GM18861 (cell line): Measurements from ENCODE around the gene ZNF117.
"Not testable (repeated sequence)": the region's sequence is repeated elsewhere in the genome, so short reads cannot be mapped to it uniquely, and the experiment has no call there.

ENCODE experiments used
- ATAC-seq: cut with Tn5 transposase; IDR thresholded peaks from one replicate; pipeline ENCODE4 v1.9.1; 2021; ENCODE audit not compliant: unreplicated experiment

The ZNF117 gene

GRCh38 chr7:64997164-64997908 lies 6.5 kb upstream of the ZNF117 start:
- no peak for ATAC-seq

GRCh38 chr7:64996305-64996704 lies 5.5 kb upstream of the ZNF117 start:
- ATAC-seq = no peak

- ATAC-seq = no peak
Measured at GRCh38 chr7:64993901-64994300, 3.1 kb upstream of the ZNF117 start.

- ATAC-seq = no peak
Measured at GRCh38 chr7:64992971-64993370, 2.1 kb upstream of the ZNF117 start.

- ATAC-seq = no peak
Measured at GRCh38 chr7:64990216-64990615, 620 bp downstream of the ZNF117 start.

- ATAC-seq = no peak
Measured at GRCh38 chr7:64978497-64979203, 12.2 kb downstream of the ZNF117 start.

- no peak for ATAC-seq
Measured at GRCh38 chr7:64965594-64965993, 25.2 kb downstream of the ZNF117 start.

GRCh38 chr7:64959072-64959747 lies 31.6 kb downstream of the ZNF117 start:
- no peak for ATAC-seq

GRCh38 chr7:64951250-64951848 lies 39.5 kb downstream of the ZNF117 start:
- no peak for ATAC-seq

GRCh38 chr7:64950673-64951072 lies 40.2 kb downstream of the ZNF117 start:
- ATAC-seq = not testable (repeated sequence)

GRCh38 chr7:64948774-64949173 lies 42.1 kb downstream of the ZNF117 start:
- not testable (repeated sequence) for ATAC-seq

GRCh38 chr7:64947252-64948000 lies 43.4 kb downstream of the ZNF117 start:
- no peak for ATAC-seq

- ATAC-seq = no peak
Measured at GRCh38 chr7:64946772-64947171, 44.1 kb downstream of the ZNF117 start.

- no peak for ATAC-seq
Measured at GRCh38 chr7:64945503-64946175, 45.2 kb downstream of the ZNF117 start.

- not testable (repeated sequence) for ATAC-seq
Measured at GRCh38 chr7:64944667-64945502, 46.0 kb downstream of the ZNF117 start.

GRCh38 chr7:64940021-64940420 lies 50.8 kb downstream of the ZNF117 start:
- ATAC-seq = not testable (repeated sequence)

- no peak for ATAC-seq
Measured at GRCh38 chr7:64938540-64938939, 52.3 kb downstream of the ZNF117 start.

GRCh38 chr7:64934478-64934877 lies 56.4 kb downstream of the ZNF117 start:
- no peak for ATAC-seq
